Left ventricle myocardium inferior (tissue), 1 donor: Measurements from ENCODE around the gene SEMA3B. TPM values are rescaled to one million over a fixed set of nuclear protein-coding genes. Genes with fewer than 3 reads are reported as not detected.
A peak's percentile ranks its signal among the peaks of the same experiment; 100 is the strongest.

ENCODE experiments used
- DNase-seq: peaks from one replicate; pipeline ENCODE4 v3.0.0-alpha.2; 2020
- H3K27ac ChIP-seq: fragments of 200-600 bp; replicated peaks from 2 replicates; pipeline ENCODE4 v1.8.0; 2021
- H3K27me3 ChIP-seq: fragments of 200-600 bp; 2 replicates; pipeline ENCODE4 v1.8.0; 2021; ENCODE audit warnings: low read depth
- H3K36me3 ChIP-seq: fragments of 200-600 bp; 2 replicates; pipeline ENCODE4 v1.8.0; 2021
- H3K4me1 ChIP-seq: fragments of 200-600 bp; 2 replicates; pipeline ENCODE4 v1.8.0; 2021
- H3K4me3 ChIP-seq: fragments of 200-600 bp; 2 replicates; pipeline ENCODE4 v1.8.0; 2021; ENCODE audit warnings: mild to moderate bottlenecking, moderate library complexity
- H3K9me3 ChIP-seq: fragments of 200-600 bp; replicated peaks from 2 replicates; pipeline ENCODE4 v1.8.0; 2021
- CTCF ChIP-seq: fragments of 200-600 bp; IDR thresholded peaks from 2 replicates; pipeline ENCODE4 v1.8.0; 2021; ENCODE audit warnings: antibody characterized with exemption, mild to moderate bottlenecking, borderline replicate concordance
- intact Hi-C: fragments of 100-400 bp; cut with micrococcal nuclease; formaldehyde crosslinking; loops from one replicate; pipeline ENCODE4 v1.11.0; 2022
- total RNA-seq: library from RNA; stranded (reverse); fragmentation: NEBNext Ultra II Directional; extraction: Animal tissue kit (Norgen Biotek cat#: 25700); gene quantifications from one replicate; pipeline ENCODE4 v1.2.1, GENCODE V29; 2021
- donor health status: DM: no; HTN: yes; CAD: no; lungs with severe emphysema.

Gene SEMA3B
- total RNA-seq, 1 donor from 2014 or later, result 23.2 TPM

GRCh38 chr3:50266836-50267235 lies 2.1 kb upstream of the SEMA3B start:
- Histone ChIP-seq H3K4me1 (peaks cover 65% of the 10 kb centered on the region), H3K4me3 (peak overlapping the region; percentile 70), H3K9me3 (no peaks in the 10 kb centered on the region), H3K27ac (peak overlapping the region; percentile 99), H3K36me3 (no peaks in the 10 kb centered on the region), H3K27me3 (no peaks in the 10 kb centered on the region)
- no peak for TF ChIP-seq CTCF
- no peak for DNase-seq
- intact Hi-C loops, result no loop called here

- Histone ChIP-seq H3K9me3 (no peaks in the 10 kb centered on the region), H3K4me3 (peak overlapping the region; percentile 70), H3K4me1 (peaks cover 66% of the 10 kb centered on the region), H3K27me3 (no peaks in the 10 kb centered on the region), H3K36me3 (no peaks in the 10 kb centered on the region), H3K27ac (peak overlapping the region; percentile 99)
- peak; percentile 18 for TF ChIP-seq CTCF
- peak; percentile 82 for DNase-seq
- intact Hi-C loops, result no loop called here
Observed at GRCh38 chr3:50267280-50267913, 1.6 kb upstream of the SEMA3B start.

- H3K9me3 ChIP-seq, result no peaks in the 10 kb centered on the region
- peak overlapping the region; percentile 99 for H3K27ac ChIP-seq
- DNase-seq, result no peak
- no peak for TF ChIP-seq CTCF
- intact Hi-C loops, result no loop called here
- no peaks in the 10 kb centered on the region for H3K36me3 ChIP-seq
- H3K4me1 ChIP-seq, result peaks cover 74% of the 10 kb centered on the region
- peak overlapping the region; percentile 70 for H3K4me3 ChIP-seq
- H3K27me3 ChIP-seq, result no peaks in the 10 kb centered on the region
Observed at GRCh38 chr3:50268276-50268675, 671 bp upstream of the SEMA3B start.

GRCh38 chr3:50269460-50269859 lies 513 bp downstream of the SEMA3B start:
- peak overlapping the region; percentile 70 for H3K4me3 ChIP-seq
- H3K27ac ChIP-seq, result peak overlapping the region; percentile 99
- TF ChIP-seq CTCF, result no peak
- no peaks in the 10 kb centered on the region for H3K9me3 ChIP-seq
- peaks cover 76% of the 10 kb centered on the region for H3K4me1 ChIP-seq
- intact Hi-C loops, result no loop called here
- H3K36me3 ChIP-seq, result no peaks in the 10 kb centered on the region
- H3K27me3 ChIP-seq, result peaks cover 9% of the 10 kb centered on the region
- DNase-seq, result no peak

- intact Hi-C loops, result loop anchor here (5.0 to 10.0 kb wide), 2 partner anchors 43 to 75 kb away; partner anchors contain the start of gene GNAT1
- Histone ChIP-seq H3K9me3 (no peaks in the 10 kb centered on the region), H3K4me1 (peaks cover 76% of the 10 kb centered on the region), H3K36me3 (no peaks in the 10 kb centered on the region), H3K27me3 (peaks cover 14% of the 10 kb centered on the region), H3K27ac (peak overlapping the region; percentile 99), H3K4me3 (peak overlapping the region; percentile 70)
- no peak for DNase-seq
- TF ChIP-seq CTCF, result no peak
Observed at GRCh38 chr3:50269977-50270413, 1.0 kb downstream of the SEMA3B start.
